Activated CD4-positive, alpha-beta memory T cell treated with anti-CD3 and anti-CD28 coated beads for 36 hours (primary cell): ENCODE measurements around the gene ARRDC1. TPM values are rescaled to one million over a fixed set of nuclear protein-coding genes. Genes with fewer than 3 reads are reported as not detected.
A peak's percentile ranks its signal among the peaks of the same experiment; 100 is the strongest.

Source experiments
- CTCF ChIA-PET: fragments of 350-600 bp; sonication (Branson Sonifier 250); formaldehyde crosslinking; loops from one replicate; lab custom pipeline; 2021; ENCODE audit warnings: antibody characterized with exemption, inconsistent platforms; lab: Charles Lee
- POLR2A ChIA-PET: fragments of 350-600 bp; sonication (Branson Sonifier 250); formaldehyde crosslinking; loops from one replicate; lab custom pipeline; 2021; ENCODE audit warnings: antibody characterized with exemption; lab: Charles Lee
- DNase-seq: peaks from one replicate; pipeline ENCODE4 v3.0.0-alpha.2; 2020
- H3K27ac Mint-ChIP-seq: one replicate; pipeline ENCODE4 v1.8.0; 2021; ENCODE audit warnings: mixed read lengths
- H3K27me3 Mint-ChIP-seq: one replicate; pipeline ENCODE4 v1.8.0; 2021; ENCODE audit warnings: mixed read lengths
- H3K36me3 Mint-ChIP-seq: one replicate; pipeline ENCODE4 v1.8.0; 2021; ENCODE audit warnings: mixed read lengths
- H3K4me1 Mint-ChIP-seq: one replicate; pipeline ENCODE4 v1.8.0; 2021; ENCODE audit warnings: low read depth, mixed read lengths
- H3K4me3 Mint-ChIP-seq: one replicate; pipeline ENCODE4 v1.8.0; 2021; ENCODE audit warnings: mild to moderate bottlenecking, mixed read lengths
- H3K9me3 Mint-ChIP-seq: one replicate; pipeline ENCODE4 v1.8.0; 2021; ENCODE audit warnings: mixed read lengths
- intact Hi-C: fragments of 100-400 bp; cut with micrococcal nuclease; formaldehyde crosslinking; loops from one replicate; pipeline ENCODE4 v1.15.1; 2023
- total RNA-seq, 2 experiments: library from RNA; stranded (reverse); gene quantifications; one replicate each; pipeline ENCODE4 v1.2.3, GENCODE V29; 2021

Gene ARRDC1
- total RNA-seq, 2 experiments from 2014 or later = 38.2 to 40.5 TPM

DNA sequence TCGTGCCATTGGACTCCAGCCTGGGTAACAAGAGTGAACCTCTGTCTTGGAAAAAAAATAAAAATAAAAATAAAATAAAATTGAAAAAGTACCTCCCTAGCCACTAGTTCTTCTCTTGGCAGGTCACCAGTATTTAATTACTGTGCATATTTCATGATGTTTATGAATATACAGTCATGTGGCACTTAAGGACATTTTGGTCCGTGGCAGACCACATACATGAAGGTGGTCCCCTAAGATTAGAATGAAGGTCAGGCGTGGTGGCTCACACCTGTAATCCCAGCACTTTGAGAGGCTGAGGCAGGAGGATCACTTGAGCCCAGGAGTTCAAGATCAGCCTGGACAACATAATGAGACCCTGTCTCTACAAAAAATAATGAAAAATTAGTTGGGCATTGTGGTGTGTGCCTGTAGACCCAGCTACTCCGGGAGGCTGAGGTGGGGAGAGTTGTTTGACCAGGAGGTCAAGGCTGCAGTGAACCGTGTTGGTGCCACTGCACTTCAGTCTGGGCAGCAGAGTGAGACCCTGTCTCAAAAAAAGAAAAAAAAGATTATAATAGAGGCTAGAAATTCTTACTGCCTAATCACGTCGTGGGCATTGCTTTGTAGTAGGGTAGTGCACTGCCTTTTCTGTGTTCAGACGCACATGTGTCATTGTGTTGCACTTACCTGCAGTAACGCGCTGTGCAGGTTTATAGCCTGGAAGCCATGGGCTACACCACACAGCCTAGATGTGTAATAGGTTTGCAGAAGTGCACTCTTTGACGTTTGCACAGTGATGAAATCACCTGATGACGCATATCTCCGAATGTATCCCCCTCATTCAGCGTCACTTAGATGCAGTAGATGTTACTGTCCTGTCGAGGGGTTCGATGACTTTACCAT lies 26.1 kb downstream of the ARRDC1 start:
- Mint-ChIP-seq H3K27ac (no peak overlapping the region), H3K36me3 (peaks cover 4% of the 10 kb centered on the region), H3K4me3 (no peak overlapping the region), H3K4me1 (peaks cover 56% of the 10 kb centered on the region), H3K27me3 (no peaks in the 10 kb centered on the region), H3K9me3 (no peaks in the 10 kb centered on the region)
- intact Hi-C loops = no loop called here
- ChIA-PET CTCF (no interaction called here), POLR2A (no interaction called here)
- DNase-seq = no peak

DNA sequence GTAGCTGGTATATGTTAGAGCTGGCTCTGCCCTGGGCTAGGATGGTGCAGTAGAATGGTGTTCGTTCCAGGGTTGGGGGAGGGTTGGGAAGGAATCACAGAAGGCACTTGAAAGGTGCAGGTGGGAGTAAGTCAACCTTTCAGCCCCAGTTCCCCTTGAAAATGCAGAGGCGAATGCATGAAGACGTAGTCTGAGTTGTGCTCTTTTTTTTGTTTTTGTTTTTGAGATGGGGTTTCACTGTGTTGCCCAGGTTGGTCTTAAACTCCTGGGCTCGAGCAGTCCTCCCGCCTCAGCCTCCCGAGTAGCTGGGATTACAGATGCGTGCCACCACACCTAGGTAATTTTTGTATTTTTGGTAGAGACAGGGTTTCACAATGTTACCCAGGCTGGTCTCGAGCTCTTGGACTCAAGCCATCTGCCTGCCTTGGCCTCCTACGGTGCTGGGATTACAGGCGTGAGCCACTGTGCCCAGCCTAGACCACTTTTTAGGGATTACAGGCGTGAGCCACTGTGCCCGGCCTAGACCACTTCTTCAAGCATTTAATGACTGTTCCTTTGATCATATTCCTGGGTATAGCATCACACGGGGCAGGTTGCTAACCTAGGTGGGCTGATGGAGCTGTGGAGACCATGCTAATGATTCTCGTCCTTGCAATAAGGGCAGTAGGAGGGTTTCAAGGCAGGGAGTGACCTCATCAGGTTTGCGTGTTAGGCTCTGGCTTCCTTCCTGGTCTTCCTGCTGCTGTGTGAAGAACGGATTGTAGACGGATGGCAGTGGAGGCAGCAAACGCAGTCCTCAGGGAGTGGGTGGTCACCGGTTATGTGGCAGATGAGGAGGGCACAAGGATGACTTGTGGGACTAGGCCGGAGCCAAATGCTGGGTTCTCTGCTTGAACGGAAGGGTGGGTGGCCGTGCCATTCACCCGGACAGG lies 27.0 kb downstream of the ARRDC1 start:
- intact Hi-C loops = no loop called here
- CTCF ChIA-PET = no interaction called here
- H3K4me3 Mint-ChIP-seq = no peak overlapping the region
- peaks cover 4% of the 10 kb centered on the region for H3K36me3 Mint-ChIP-seq
- no peaks in the 10 kb centered on the region for H3K9me3 Mint-ChIP-seq
- H3K27me3 Mint-ChIP-seq = no peaks in the 10 kb centered on the region
- DNase-seq = no peak
- peaks cover 57% of the 10 kb centered on the region for H3K4me1 Mint-ChIP-seq
- POLR2A ChIA-PET = no interaction called here
- H3K27ac Mint-ChIP-seq = no peak overlapping the region

DNA sequence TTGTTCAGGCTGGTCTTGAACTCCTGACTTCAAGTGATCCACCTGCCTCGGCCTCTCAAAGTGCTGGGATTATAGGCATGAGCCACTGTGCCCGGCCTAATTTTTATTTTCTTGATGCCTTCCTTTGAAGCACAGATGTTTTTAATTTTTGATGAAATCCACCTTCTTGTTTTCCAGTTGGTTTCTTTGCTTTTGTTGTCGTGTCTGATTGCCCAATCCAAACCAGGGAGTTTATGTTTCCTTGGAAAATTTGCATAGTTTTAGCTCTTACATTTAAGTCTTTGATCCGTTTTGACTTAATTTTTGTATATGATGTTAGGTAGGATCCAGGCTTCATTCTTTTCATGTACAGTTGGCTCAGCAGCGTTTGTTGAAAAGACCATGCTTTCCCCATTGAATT lies 28.5 kb downstream of the ARRDC1 start:
- Mint-ChIP-seq H3K9me3 (no peaks in the 10 kb centered on the region), H3K36me3 (peaks cover 2% of the 10 kb centered on the region), H3K27ac (no peak overlapping the region), H3K27me3 (no peaks in the 10 kb centered on the region), H3K4me1 (peaks cover 53% of the 10 kb centered on the region), H3K4me3 (no peak overlapping the region)
- ChIA-PET POLR2A (interaction anchor here (0.6 kb wide), 1 partner anchor 82 kb away, joined by 3 read pairs; the partner anchor contains the start of gene MRPL41), CTCF (no interaction called here)
- no peak for DNase-seq
- intact Hi-C loops = no loop called here

DNA sequence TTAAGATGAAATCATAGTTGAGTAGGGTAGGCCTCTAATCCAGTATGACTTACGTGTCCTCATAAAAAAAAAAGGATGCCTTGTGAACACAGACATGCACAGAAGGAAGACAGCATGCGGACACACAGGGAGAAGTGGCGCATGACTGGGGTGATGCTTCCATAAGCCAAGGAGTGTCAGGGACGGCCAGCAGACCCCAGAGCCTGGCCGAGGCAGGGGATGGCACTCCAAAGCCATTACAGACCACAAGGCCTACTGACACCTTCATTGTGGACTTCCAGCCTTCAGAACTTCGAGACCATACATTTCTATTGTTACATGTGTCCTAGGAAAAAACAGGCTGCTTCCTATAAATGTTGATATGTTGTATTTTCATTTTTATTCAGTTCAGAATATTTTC lies 33.2 kb downstream of the ARRDC1 start:
- peaks cover 1% of the 10 kb centered on the region for H3K36me3 Mint-ChIP-seq
- POLR2A ChIA-PET = interaction anchor here (0.6 kb wide), 1 partner anchor 12 kb away, joined by 3 read pairs; no protein-coding TSS in a partner anchor
- peaks cover 45% of the 10 kb centered on the region for H3K4me1 Mint-ChIP-seq
- no peaks in the 10 kb centered on the region for H3K9me3 Mint-ChIP-seq
- no peaks in the 10 kb centered on the region for H3K27me3 Mint-ChIP-seq
- H3K4me3 Mint-ChIP-seq = peak overlapping the region; percentile 3
- peak overlapping the region; percentile 52 for H3K27ac Mint-ChIP-seq
- intact Hi-C loops = loop anchor here (2.0 kb wide), 1 partner anchor 18 kb away; no protein-coding TSS in a partner anchor
- no peak for DNase-seq
- CTCF ChIA-PET = interaction anchor here (0.6 kb wide), 1 partner anchor 57 kb away, joined by 3 read pairs; no protein-coding TSS in a partner anchor

DNA sequence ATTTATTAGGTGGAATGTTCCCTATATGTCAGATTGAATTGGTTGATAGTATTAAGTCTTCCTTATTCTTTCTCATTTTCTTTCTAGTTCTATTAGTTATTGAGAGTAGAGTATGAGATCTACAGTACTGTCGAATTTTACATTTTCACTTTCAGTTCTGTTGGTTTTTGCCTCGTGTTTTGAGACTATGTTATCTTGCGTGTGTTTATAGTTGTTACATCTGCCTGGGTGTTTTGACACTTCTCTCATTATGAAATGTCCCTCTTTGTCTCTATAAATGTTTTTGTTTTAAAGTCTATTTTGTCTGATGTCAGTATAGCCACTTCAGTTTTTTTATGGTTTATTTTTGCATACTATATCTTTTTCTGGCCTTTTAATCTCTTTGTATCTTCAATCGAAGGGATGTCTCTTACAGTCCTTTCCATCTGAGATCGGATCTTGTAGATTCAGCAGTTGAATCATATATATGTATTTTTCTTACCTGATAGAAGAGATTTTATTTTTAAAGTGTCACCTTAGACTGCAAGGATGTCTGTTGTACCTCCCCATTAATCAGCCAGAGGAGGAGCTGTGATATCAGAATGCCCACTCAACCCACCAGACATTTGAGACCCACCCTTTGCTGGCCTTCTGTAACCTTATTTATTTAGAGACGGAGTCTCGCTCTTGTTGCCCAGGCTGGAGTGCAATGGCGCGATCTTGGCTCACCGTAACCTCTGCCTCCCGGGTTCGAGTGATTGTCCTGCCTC lies 34.0 kb downstream of the ARRDC1 start:
- Mint-ChIP-seq H3K4me1 (peaks cover 44% of the 10 kb centered on the region), H3K27me3 (no peaks in the 10 kb centered on the region), H3K27ac (peak overlapping the region; percentile 79), H3K9me3 (no peaks in the 10 kb centered on the region), H3K4me3 (peak overlapping the region; percentile 68), H3K36me3 (peaks cover 5% of the 10 kb centered on the region)
- DNase-seq = no peak
- intact Hi-C loops = loop anchor here (2.0 kb wide), 1 partner anchor 19 kb away; no protein-coding TSS in a partner anchor
- ChIA-PET CTCF (interaction anchor here (1.1 kb wide), 1 partner anchor 34 kb away, joined by 4 read pairs; no protein-coding TSS in a partner anchor), POLR2A (no interaction called here)

DNA sequence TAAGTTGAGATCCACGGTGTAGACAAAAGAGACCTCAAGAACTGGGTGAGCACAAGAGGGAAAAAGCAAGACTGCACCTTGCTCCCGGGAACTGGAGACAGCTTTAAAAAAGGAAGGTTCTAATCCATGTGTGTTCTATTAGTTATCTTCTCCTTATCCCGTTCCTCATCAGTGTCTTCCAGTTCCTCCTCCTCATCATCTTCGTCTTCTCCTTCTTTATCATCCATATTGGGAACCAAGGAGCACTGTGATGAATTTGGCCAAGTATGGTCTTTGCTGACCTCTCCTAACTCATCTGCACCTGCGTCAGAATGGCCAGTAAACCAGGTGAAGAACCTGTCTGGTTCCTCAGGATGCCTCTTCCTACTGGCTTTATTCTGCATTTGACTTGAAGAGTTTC lies 35.4 kb downstream of the ARRDC1 start:
- no peaks in the 10 kb centered on the region for H3K27me3 Mint-ChIP-seq
- H3K4me3 Mint-ChIP-seq = no peak overlapping the region
- H3K9me3 Mint-ChIP-seq = no peaks in the 10 kb centered on the region
- POLR2A ChIA-PET = no interaction called here
- CTCF ChIA-PET = interaction anchor here (1.1 kb wide), 1 partner anchor 32 kb away, joined by 4 read pairs; no protein-coding TSS in a partner anchor
- peaks cover 5% of the 10 kb centered on the region for H3K36me3 Mint-ChIP-seq
- H3K27ac Mint-ChIP-seq = no peak overlapping the region
- H3K4me1 Mint-ChIP-seq = peaks cover 44% of the 10 kb centered on the region
- no peak for DNase-seq
- intact Hi-C loops = no loop called here

DNA sequence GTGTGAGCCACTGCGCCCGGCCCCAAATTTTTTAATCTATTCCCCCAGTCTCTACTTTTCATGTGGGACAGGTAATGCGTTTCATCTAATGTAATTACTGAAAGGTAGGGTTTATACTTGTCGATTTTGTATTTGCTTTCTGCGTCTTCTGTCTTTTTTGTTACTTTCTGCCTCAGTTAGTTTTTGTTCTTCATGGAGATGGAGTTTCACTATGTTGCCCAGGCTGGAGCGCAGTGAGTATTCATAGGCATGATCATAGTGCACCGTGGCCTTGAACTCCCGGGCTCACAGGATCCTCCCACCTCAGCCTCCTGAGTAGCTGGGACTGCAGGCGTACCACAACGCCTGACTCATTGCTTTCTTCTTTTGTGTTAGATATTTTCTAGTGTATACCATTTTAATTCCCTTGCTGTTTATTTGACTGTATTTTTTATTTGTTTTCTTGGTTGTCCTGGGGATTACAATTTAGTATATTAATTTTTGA lies 36.7 kb downstream of the ARRDC1 start:
- H3K36me3 Mint-ChIP-seq = peaks cover 12% of the 10 kb centered on the region
- H3K4me3 Mint-ChIP-seq = no peak overlapping the region
- no peaks in the 10 kb centered on the region for H3K9me3 Mint-ChIP-seq
- no peak overlapping the region for H3K27ac Mint-ChIP-seq
- ChIA-PET CTCF (no interaction called here), POLR2A (interaction anchor here (0.5 kb wide), 1 partner anchor 14 kb away, joined by 3 read pairs; no protein-coding TSS in a partner anchor)
- DNase-seq = no peak
- H3K27me3 Mint-ChIP-seq = no peaks in the 10 kb centered on the region
- peaks cover 43% of the 10 kb centered on the region for H3K4me1 Mint-ChIP-seq
- intact Hi-C loops = no loop called here

DNA sequence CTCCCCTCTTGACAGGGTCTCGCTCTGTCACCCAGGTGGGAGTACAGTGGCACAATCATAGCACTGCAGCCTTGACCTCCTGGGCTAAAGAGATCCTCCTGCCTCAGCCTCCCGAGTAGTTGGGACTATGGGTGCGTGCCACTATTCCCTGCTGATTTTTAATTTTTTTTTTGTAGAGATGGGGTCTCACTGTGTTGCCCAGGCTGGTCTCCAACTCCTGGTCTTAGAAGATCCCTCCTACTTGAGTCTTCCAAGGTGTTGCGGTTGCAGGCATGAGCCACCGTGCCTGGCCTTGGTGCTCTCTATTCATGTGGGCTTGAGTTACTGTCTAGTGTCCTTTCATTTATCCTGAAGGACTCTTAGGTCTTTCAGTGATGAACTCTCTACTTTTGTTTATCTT lies 37.4 kb downstream of the ARRDC1 start:
- POLR2A ChIA-PET = no interaction called here
- intact Hi-C loops = no loop called here
- DNase-seq = no peak
- Mint-ChIP-seq H3K27me3 (no peaks in the 10 kb centered on the region), H3K4me3 (no peak overlapping the region), H3K4me1 (peaks cover 48% of the 10 kb centered on the region), H3K36me3 (peaks cover 14% of the 10 kb centered on the region), H3K9me3 (no peaks in the 10 kb centered on the region), H3K27ac (no peak overlapping the region)
- CTCF ChIA-PET = no interaction called here

DNA sequence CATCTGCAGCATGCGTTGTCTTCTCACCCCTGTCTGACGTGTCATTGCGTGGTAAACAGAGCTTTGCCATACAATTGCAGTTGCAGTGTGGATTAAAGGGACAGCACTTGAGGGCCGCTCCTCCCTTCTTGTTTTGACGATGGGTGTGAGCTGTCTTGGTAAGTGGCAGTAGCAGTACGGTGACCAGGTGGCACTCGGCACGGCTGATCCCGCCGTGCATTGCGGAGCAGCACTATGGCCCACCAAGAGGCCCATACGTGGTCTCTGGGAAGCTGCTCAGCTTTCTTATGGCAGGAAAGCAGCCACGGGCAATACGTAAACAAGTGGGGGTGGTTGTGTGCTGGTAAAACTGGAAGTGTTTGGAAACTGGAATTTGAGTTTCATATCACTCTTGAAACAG lies 38.4 kb downstream of the ARRDC1 start:
- Mint-ChIP-seq H3K27ac (no peak overlapping the region), H3K4me1 (peaks cover 44% of the 10 kb centered on the region), H3K4me3 (no peak overlapping the region), H3K9me3 (no peaks in the 10 kb centered on the region), H3K27me3 (no peaks in the 10 kb centered on the region), H3K36me3 (peaks cover 15% of the 10 kb centered on the region)
- DNase-seq = no peak
- CTCF ChIA-PET = no interaction called here
- intact Hi-C loops = no loop called here
- POLR2A ChIA-PET = no interaction called here

DNA sequence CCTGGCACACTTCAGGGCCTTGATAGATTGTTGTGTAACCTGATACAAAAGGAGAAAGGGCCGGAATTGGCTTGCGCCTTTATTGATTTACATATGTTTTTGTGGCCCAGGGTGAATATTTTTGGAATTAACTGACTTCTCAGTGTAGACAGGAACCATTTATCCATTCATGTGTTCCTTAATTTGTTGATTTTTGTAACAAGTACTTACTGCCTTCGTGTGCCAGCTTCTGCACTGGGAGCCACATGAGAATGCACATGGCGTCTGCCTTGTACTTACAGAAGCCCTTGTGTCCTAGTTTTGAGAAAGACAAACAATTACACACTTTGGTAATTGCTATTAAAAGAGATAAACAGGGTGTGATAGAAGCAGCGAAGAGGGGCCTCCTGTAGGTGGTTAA lies 39.7 kb downstream of the ARRDC1 start:
- Mint-ChIP-seq H3K4me3 (no peak overlapping the region), H3K27ac (no peak overlapping the region), H3K27me3 (no peaks in the 10 kb centered on the region), H3K36me3 (peaks cover 15% of the 10 kb centered on the region), H3K4me1 (peaks cover 43% of the 10 kb centered on the region), H3K9me3 (no peaks in the 10 kb centered on the region)
- POLR2A ChIA-PET = no interaction called here
- DNase-seq = no peak
- CTCF ChIA-PET = no interaction called here
- intact Hi-C loops = no loop called here

DNA sequence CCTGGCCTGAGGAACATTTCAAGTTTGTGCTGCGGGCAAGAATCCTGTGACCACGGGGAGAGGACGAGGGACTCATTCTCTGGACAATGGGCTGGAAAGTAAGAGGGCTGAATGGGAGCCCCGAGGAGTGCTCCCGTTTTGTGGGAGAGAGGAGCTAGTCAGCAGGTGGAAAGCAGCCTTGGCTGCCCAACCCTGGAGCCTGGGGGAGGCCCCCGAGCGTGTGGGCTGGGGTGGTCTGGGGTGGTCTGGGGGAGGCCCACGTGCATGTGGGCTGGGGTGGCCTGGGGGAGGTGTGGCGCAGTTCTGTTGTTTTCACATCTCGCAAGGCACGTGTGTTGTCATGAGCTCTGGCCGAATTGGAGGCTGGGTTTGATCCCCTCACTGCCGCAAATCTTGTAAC lies 40.9 kb downstream of the ARRDC1 start:
- CTCF ChIA-PET = no interaction called here

More for the DNA sequence above, 40.9 kb downstream of the ARRDC1 start:
- POLR2A ChIA-PET = no interaction called here
- intact Hi-C loops = no loop called here
- Mint-ChIP-seq H3K4me3 (no peak overlapping the region), H3K9me3 (no peaks in the 10 kb centered on the region), H3K36me3 (peaks cover 17% of the 10 kb centered on the region), H3K4me1 (peaks cover 42% of the 10 kb centered on the region), H3K27ac (no peak overlapping the region), H3K27me3 (no peaks in the 10 kb centered on the region)
- DNase-seq = no peak
